B cell (primary cell): ENCODE results near the gene LCN9. TPM values are rescaled to one million over a fixed set of nuclear protein-coding genes. Genes with fewer than 3 reads are reported as not detected.

ENCODE experiments used
- ATAC-seq: fragments of 200-7000 bp; cut with Tn5 transposase; one replicate; pipeline ENCODE4 v1.10.0; 2021; ENCODE audit warnings: low read depth, mild to moderate bottlenecking, moderate number of reproducible peaks, moderate library complexity
- CTCF ChIA-PET: fragments of 350-600 bp; sonication (Branson Sonifier 250); formaldehyde crosslinking; loops from one replicate; lab custom pipeline; 2021; ENCODE audit warnings: antibody characterized with exemption, inconsistent platforms; lab: Charles Lee
- POLR2A ChIA-PET: fragments of 350-600 bp; sonication (Branson Sonifier 250); formaldehyde crosslinking; loops from one replicate; lab custom pipeline; 2021; ENCODE audit warnings: antibody characterized with exemption; lab: Charles Lee
- DNase-seq: peaks from one replicate; pipeline ENCODE4 v3.0.0; 2013
- H2AFZ ChIP-seq: 2 replicates; pipeline ENCODE4 v1.6.1; 2012; ENCODE audit warnings: mild to moderate bottlenecking, low read depth, low read length; ENCODE audit not compliant: insufficient read depth, poor library complexity, severe bottlenecking
- H3K27ac ChIP-seq, 2 donors: 1 replicate in 1 of 2; 2 replicates in 1 of 2; pipeline ENCODE4 v1.5.1; 2012 to 2013; ENCODE audit warnings: low read length in 2 of 2, mild to moderate bottlenecking in 2 of 2, moderate library complexity in 1 of 2
- H3K27me3 ChIP-seq, 4 experiments: fragments of 200-600 bp in 1 of 4; sonication (generic) in 1 of 4; replicated peaks in 1 of 4; 1 replicate in 2 of 4; 2 replicates in 2 of 4; pipeline versions ENCODE4 v1.6.1 to v1.7.0; 2013 to 2016; ENCODE audit warnings: low read length in 3 of 4, mild to moderate bottlenecking in 2 of 4, mixed read lengths in 1 of 4, moderate library complexity in 1 of 4; ENCODE audit not compliant: insufficient read depth in 4 of 4, control insufficient read depth in 3 of 4; ENCODE audit errors: control extremely low read depth in 1 of 4
- H3K36me3 ChIP-seq, 2 experiments: replicated peaks in 1 of 2; 1 replicate in 1 of 2; 2 replicates in 1 of 2; pipeline versions ENCODE4 v1.6.1 to v1.7.1; 2013; ENCODE audit warnings: low read length in 1 of 2; ENCODE audit not compliant: insufficient read depth in 2 of 2, control insufficient read depth in 1 of 2; ENCODE audit errors: control extremely low read depth in 1 of 2, extremely low read depth in 1 of 2
- H3K4me1 ChIP-seq, 2 donors: fragments of 200-600 bp in 1 of 2; sonication (generic) in 1 of 2; 1 replicate in 1 of 2; 2 replicates in 1 of 2; pipeline versions ENCODE4 v1.5.1 to v1.6.1; 2013 to 2017; ENCODE audit warnings: low read length in 2 of 2; ENCODE audit not compliant: control insufficient read depth in 2 of 2, insufficient read depth in 2 of 2
- H3K4me2 ChIP-seq: replicated peaks from 2 replicates; pipeline ENCODE3; 2012; ENCODE audit warnings: mild to moderate bottlenecking, low read depth, low read length; ENCODE audit not compliant: poor library complexity, severe bottlenecking
- H3K4me3 ChIP-seq, 5 experiments: fragments of 200-600 bp in 1 of 5; sonication (generic) in 1 of 5; 1 replicate in 3 of 5; 2 replicates in 2 of 5; pipeline versions ENCODE4 v1.5.1 to v1.7.0; 2011 to 2016; ENCODE audit warnings: low read length in 4 of 5, mild to moderate bottlenecking in 4 of 5, low read depth in 2 of 5, control low read depth in 1 of 5, moderate library complexity in 1 of 5; ENCODE audit not compliant: insufficient read depth in 1 of 5; ENCODE audit errors: control extremely low read depth in 1 of 5, extremely low read depth in 1 of 5
- H3K79me2 ChIP-seq: fragments of 200-600 bp; sonication (generic); one replicate; pipeline ENCODE4 v1.6.0; 2016; ENCODE audit warnings: low read length; ENCODE audit not compliant: control insufficient read depth, insufficient read depth
- H3K9ac ChIP-seq: fragments of 200-600 bp; sonication (generic); 2 replicates; pipeline ENCODE4 v1.6.1; 2017; ENCODE audit warnings: mild to moderate bottlenecking, low read length, moderate library complexity
- H3K9me3 ChIP-seq, 3 donors: one replicate each; pipeline versions ENCODE4 v1.6.1 to v1.7.1; 2013; ENCODE audit warnings: low read length in 2 of 3; ENCODE audit not compliant: control insufficient read depth in 2 of 3, insufficient read depth in 1 of 3; ENCODE audit errors: control extremely low read depth in 1 of 3
- H4K20me1 ChIP-seq: 2 replicates; pipeline ENCODE4 v1.6.0; 2012; ENCODE audit warnings: mild to moderate bottlenecking, low read length; ENCODE audit not compliant: insufficient read depth, control insufficient read depth, poor library complexity, severe bottlenecking
- H3K27ac Mint-ChIP-seq: one replicate; pipeline ENCODE4 v1.8.0; 2021; ENCODE audit warnings: mixed read lengths
- H3K27me3 Mint-ChIP-seq: one replicate; pipeline ENCODE4 v1.8.0; 2021; ENCODE audit warnings: mixed read lengths
- H3K4me1 Mint-ChIP-seq: one replicate; pipeline ENCODE4 v1.8.0; 2021; ENCODE audit warnings: mixed read lengths
- H3K4me3 Mint-ChIP-seq: one replicate; pipeline ENCODE4 v1.8.0; 2021; ENCODE audit warnings: mixed read lengths
- H3K9me3 Mint-ChIP-seq: one replicate; pipeline ENCODE4 v1.8.0; 2022; ENCODE audit warnings: mixed read lengths; ENCODE audit not compliant: insufficient read depth
- EZH2 ChIP-seq: IDR thresholded peaks from 2 replicates; pipeline ENCODE4 v1.6.1; 2012; ENCODE audit warnings: borderline replicate concordance, low read depth, mild to moderate bottlenecking, moderate library complexity, low read length; ENCODE audit not compliant: insufficient read depth, poor library complexity, severe bottlenecking
- WGBS: methylation state at CpG from one replicate; pipeline ENCODE4 v1.1.5; 2013; ENCODE audit warnings: missing lambda C conversion rate; ENCODE audit not compliant: insufficient coverage; 5-methylcytosine and 5-hydroxymethylcytosine counted together
- intact Hi-C: fragments of 100-400 bp; cut with micrococcal nuclease; formaldehyde crosslinking; loops from one replicate; pipeline ENCODE4 v1.10.0; 2022
- polyA plus RNA-seq: library from polyadenylated mRNA; depleted of rRNA; stranded (reverse); fragments of >200 nt; gene quantifications from 2 replicates; pipeline ENCODE4 v1.2.3, GENCODE V29; 2012
- total RNA-seq, 2 donors: library from RNA; stranded (reverse); fragments of 120-200 nt in 1 of 2; gene quantifications; 1 replicate in 1 of 2; 2 replicates in 1 of 2; pipeline versions ENCODE4 v1.2.3 to v1.2.4, GENCODE V29; 2013 to 2022
- TF ChIP-seq, protein P1 (sequence below): fragments of 200-600 bp; IDR thresholded peaks from one replicate; pipeline ENCODE4 v1.8.0; 2022; ENCODE audit warnings: antibody characterized with exemption, mild to moderate bottlenecking

LCN9 gene
- total and polyA plus RNA-seq, 2 donors (not counting 1 experiment from before 2014, with no cell fraction given), result not detected

DNA sequence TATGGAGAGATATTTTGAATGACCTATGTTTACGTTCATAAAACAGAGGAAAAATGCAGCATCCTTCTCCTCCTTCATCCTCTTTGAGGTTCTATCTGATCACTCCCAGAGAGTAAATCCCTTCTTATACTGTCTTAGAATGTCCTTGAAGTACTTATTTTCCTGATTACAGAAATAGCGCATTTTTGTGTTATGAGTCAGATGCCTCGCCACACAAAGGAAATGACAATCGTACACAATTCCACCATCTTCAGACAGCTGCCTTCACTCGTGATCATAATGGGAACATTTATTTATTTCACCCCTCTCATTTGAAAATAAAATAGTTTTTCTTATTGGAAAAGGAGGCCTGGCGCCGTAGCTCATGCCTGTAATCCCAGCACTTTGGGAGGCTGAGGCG is 21.4 kb upstream of the LCN9 start:
- Histone ChIP-seq H3K4me1 (no peaks in the 10 kb centered on the region), H3K27ac (no peak overlapping the region), H3K9ac (no peak overlapping the region), H3K27me3 (no peaks in the 10 kb centered on the region), H2AFZ (no peak overlapping the region), H4K20me1 (no peaks in the 10 kb centered on the region), H3K36me3 (no peaks in the 10 kb centered on the region), H3K9me3 (peaks cover 0 to 13% (median 12%) of the 10 kb centered on the region in 3 donors), H3K4me3 (no peak overlapping the region), H3K4me2 (no peak overlapping the region), H3K79me2 (no peaks in the 10 kb centered on the region)
- Mint-ChIP-seq H3K4me3 (no peak overlapping the region), H3K27ac (no peak overlapping the region), H3K9me3 (peaks cover 14% of the 10 kb centered on the region), H3K4me1 (no peaks in the 10 kb centered on the region), H3K27me3 (peaks cover 16% of the 10 kb centered on the region)
- DNase-seq (no peak), ATAC-seq (no peak)
- TF ChIP-seq, protein P1, sequence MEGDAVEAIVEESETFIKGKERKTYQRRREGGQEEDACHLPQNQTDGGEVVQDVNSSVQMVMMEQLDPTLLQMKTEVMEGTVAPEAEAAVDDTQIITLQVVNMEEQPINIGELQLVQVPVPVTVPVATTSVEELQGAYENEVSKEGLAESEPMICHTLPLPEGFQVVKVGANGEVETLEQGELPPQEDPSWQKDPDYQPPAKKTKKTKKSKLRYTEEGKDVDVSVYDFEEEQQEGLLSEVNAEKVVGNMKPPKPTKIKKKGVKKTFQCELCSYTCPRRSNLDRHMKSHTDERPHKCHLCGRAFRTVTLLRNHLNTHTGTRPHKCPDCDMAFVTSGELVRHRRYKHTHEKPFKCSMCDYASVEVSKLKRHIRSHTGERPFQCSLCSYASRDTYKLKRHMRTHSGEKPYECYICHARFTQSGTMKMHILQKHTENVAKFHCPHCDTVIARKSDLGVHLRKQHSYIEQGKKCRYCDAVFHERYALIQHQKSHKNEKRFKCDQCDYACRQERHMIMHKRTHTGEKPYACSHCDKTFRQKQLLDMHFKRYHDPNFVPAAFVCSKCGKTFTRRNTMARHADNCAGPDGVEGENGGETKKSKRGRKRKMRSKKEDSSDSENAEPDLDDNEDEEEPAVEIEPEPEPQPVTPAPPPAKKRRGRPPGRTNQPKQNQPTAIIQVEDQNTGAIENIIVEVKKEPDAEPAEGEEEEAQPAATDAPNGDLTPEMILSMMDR, result no peak
- TF ChIP-seq EZH2, result no peak
- intact Hi-C loops, result no loop called here
- POLR2A ChIA-PET, result no interaction called here
- no CpG with 5 or more reads among the region's 8 CpGs for WGBS
- CTCF ChIA-PET, result no interaction called here

GRCh38 chr9:135644631-135645218 is 18.4 kb upstream of the LCN9 start:
- no peak for DNase-seq
- no peaks in the 10 kb centered on the region for H3K27me3 ChIP-seq
- H3K27me3 Mint-ChIP-seq, result peaks cover 6% of the 10 kb centered on the region
- H3K9me3 ChIP-seq, result peaks cover 0 to 35% (median 24%) of the 10 kb centered on the region in 3 donors
- intact Hi-C loops, result no loop called here
- H3K4me2 ChIP-seq, result no peak overlapping the region
- H3K9ac ChIP-seq, result no peak overlapping the region
- H3K4me1 ChIP-seq, result no peaks in the 10 kb centered on the region
- H3K27ac Mint-ChIP-seq, result no peak overlapping the region
- no peaks in the 10 kb centered on the region for H3K4me1 Mint-ChIP-seq
- no peak for ATAC-seq
- H3K79me2 ChIP-seq, result no peaks in the 10 kb centered on the region
- H3K4me3 Mint-ChIP-seq, result no peak overlapping the region
- H4K20me1 ChIP-seq, result no peaks in the 10 kb centered on the region
- no peak overlapping the region for H2AFZ ChIP-seq
- H3K9me3 Mint-ChIP-seq, result peaks cover 20% of the 10 kb centered on the region
- H3K27ac ChIP-seq, result no peak overlapping the region
- ChIA-PET CTCF (no interaction called here), POLR2A (no interaction called here)
- H3K4me3 ChIP-seq, result no peak overlapping the region
- TF ChIP-seq EZH2, result no peak
- TF ChIP-seq, protein P1, result no peak
- 86% methylated on average over 5 of the region's 5 CpGs for WGBS
- no peaks in the 10 kb centered on the region for H3K36me3 ChIP-seq
